ENCODE measurements around the gene MEGF8. TPM values are rescaled to one million over a fixed set of nuclear protein-coding genes. Genes with fewer than 3 reads are reported as not detected.

Gene MEGF8
- total and polyA plus RNA-seq, 2 of the 8 experiments (the other 6 are each of a cell fraction or from before 2014, with no cell fraction given) = 13.0 to 23.7 TPM

- no peak overlapping the region for H3K27ac ChIP-seq (ENCODE audit: low read depth, low read length)
- H3K9ac ChIP-seq (replicated peaks in 1 of 4; ENCODE audit: extremely low read depth in 1 of 4, low read depth in 3 of 4, low read length in 3 of 4) = no peak overlapping the region
Observed at GRCh38 chr19:42288881-42289555, 36.4 kb upstream of the MEGF8 start.

More at GRCh38 chr19:42288881-42289555, 36.4 kb upstream of the MEGF8 start:
- Histone ChIP-seq H2AFZ (ENCODE audit: low read length) (no peak overlapping the region), H3K4me1 (replicated peaks in 1 of 4; ENCODE audit: control insufficient read depth in 3 of 4, insufficient read depth in 4 of 4, low read length in 3 of 4) (peaks cover 0 to 13% (median 9%) of the 10 kb centered on the region in 4 experiments; a peak in 5 of 7 replicates), H3K4me2 (ENCODE audit: insufficient read depth in 1 of 2, low read depth in 2 of 2, low read length in 2 of 2) (no peak overlapping the region), H2BK5ac (ENCODE audit: low read depth, low read length) (no peak overlapping the region), H3K23ac (ENCODE audit: insufficient read length) (no peak overlapping the region), H3K23me2 (ENCODE audit: low read depth, low read length) (peaks cover 9% of the 10 kb centered on the region), H3K27me3 (replicated peaks in 1 of 4; ENCODE audit: control insufficient read depth in 3 of 4, extremely low read depth in 1 of 4, insufficient read depth in 3 of 4, low read length in 3 of 4) (no peaks in the 10 kb centered on the region), H4K91ac (replicated peaks; ENCODE audit: insufficient read length, low read length) (no peak overlapping the region), H2BK20ac (ENCODE audit: low read length) (no peak overlapping the region), H2BK120ac (replicated peaks; ENCODE audit: low read depth, low read length) (no peak overlapping the region), H3K56ac (replicated peaks; ENCODE audit: insufficient read length, low read depth, low read length) (no peak overlapping the region), H3K79me1 (ENCODE audit: low read depth, low read length) (peaks cover 21% of the 10 kb centered on the region), H4K20me1 (replicated peaks in 1 of 2; ENCODE audit: control insufficient read depth in 1 of 2, insufficient read depth in 2 of 2, low read length in 2 of 2) (peaks cover 3 to 24% of the 10 kb centered on the region in 2 experiments), H3K9me3 (ENCODE audit: insufficient read depth in 2 of 2, low read depth in 1 of 2, low read length in 1 of 2) (no peaks in the 10 kb centered on the region), H3K18ac (ENCODE audit: extremely low read depth, low read length) (no peak overlapping the region), H2BK12ac (ENCODE audit: low read depth, low read length) (no peak overlapping the region), H4K5ac (ENCODE audit: insufficient read length, low read depth, low read length) (no peak overlapping the region), H3K36me3 (ENCODE audit: control insufficient read depth in 2 of 4, insufficient read depth in 4 of 4, low read length in 3 of 4) (peaks cover 13 to 58% (median 46%) of the 10 kb centered on the region in 4 experiments; a peak in 7 of 8 replicates), H4K8ac (ENCODE audit: extremely low read depth, insufficient read depth, low read length) (no peak overlapping the region), H2AK5ac (ENCODE audit: low read depth, low read length) (no peak overlapping the region), H3K14ac (ENCODE audit: insufficient read length) (no peak overlapping the region), H3K4ac (replicated peaks; ENCODE audit: insufficient read length, low read depth, low read length) (no peak overlapping the region), H2BK15ac (ENCODE audit: low read length) (no peak overlapping the region), H3K4me3 (ENCODE audit: extremely low read depth in 1 of 4, insufficient read depth in 2 of 4, low read depth in 3 of 4, low read length in 4 of 4) (no peak overlapping the region), H3K79me2 (ENCODE audit: control insufficient read depth in 1 of 2, insufficient read depth in 2 of 2, low read length in 2 of 2) (peaks cover 0 to 19% of the 10 kb centered on the region in 2 experiments; a peak in 2 of 4 replicates)
- FAIRE-seq = no peak
- ChIA-PET POLR2A (ENCODE audit: partially characterized antibody) (interaction anchor here (0.7 to 3.0 kb wide), 7 partner anchors 9 to 86 kb away, joined by 3 to 18 read pairs (median 5); partner anchors contain the start of genes CIC, GSK3A and PAFAH1B3), CTCF (ENCODE audit: partially characterized antibody) (interaction anchor here (0.7 to 10.6 kb wide), 8 partner anchors 8 to 42 kb away, joined by 3 to 155 read pairs (median 5); partner anchors contain the start of genes GSK3A, PAFAH1B3 and PRR19)
- DNase-seq (ENCODE audit: low read depth in 1 of 2, low spot score in 2 of 2) = no peak
- no peak for TF ChIP-seq BCL11A (IDR thresholded peaks at IDR 0.05; ENCODE audit: low read depth in 2 of 2, low read length in 2 of 2)
- TF ChIP-seq KDM1A (IDR thresholded peaks at IDR 0.05; ENCODE audit: borderline replicate concordance, low read length) = no peak
- no peak for TF ChIP-seq SP2 (IDR thresholded peaks at IDR 0.05; ENCODE audit: low read length)
- no peak for TF ChIP-seq POLR2AphosphoS5 (IDR thresholded peaks at IDR 0.05; ENCODE audit: low read depth, low read length)
- no peak for TF ChIP-seq TCF12 (IDR thresholded peaks at IDR 0.05; ENCODE audit: low read depth, low read length)
- 95% methylated on average over 22 of the region's 22 CpGs; no CpG with 5 or more reads in 1 of the 2 experiments for WGBS, 2 experiments (ENCODE audit: extremely low coverage in 1 of 2, insufficient coverage in 1 of 2, insufficient read length in 1 of 2, insufficient replicate concordance in 2 of 2, low coverage in 1 of 2, low lambda C conversion rate in 2 of 2, missing lambda C conversion rate in 1 of 2)
